ENCODE results near the gene DTX2.
"Not testable (repeated sequence)": the region's sequence is repeated elsewhere in the genome, so short reads cannot be mapped to it uniquely, and the experiment has no call there.

Gene DTX2

DNA sequence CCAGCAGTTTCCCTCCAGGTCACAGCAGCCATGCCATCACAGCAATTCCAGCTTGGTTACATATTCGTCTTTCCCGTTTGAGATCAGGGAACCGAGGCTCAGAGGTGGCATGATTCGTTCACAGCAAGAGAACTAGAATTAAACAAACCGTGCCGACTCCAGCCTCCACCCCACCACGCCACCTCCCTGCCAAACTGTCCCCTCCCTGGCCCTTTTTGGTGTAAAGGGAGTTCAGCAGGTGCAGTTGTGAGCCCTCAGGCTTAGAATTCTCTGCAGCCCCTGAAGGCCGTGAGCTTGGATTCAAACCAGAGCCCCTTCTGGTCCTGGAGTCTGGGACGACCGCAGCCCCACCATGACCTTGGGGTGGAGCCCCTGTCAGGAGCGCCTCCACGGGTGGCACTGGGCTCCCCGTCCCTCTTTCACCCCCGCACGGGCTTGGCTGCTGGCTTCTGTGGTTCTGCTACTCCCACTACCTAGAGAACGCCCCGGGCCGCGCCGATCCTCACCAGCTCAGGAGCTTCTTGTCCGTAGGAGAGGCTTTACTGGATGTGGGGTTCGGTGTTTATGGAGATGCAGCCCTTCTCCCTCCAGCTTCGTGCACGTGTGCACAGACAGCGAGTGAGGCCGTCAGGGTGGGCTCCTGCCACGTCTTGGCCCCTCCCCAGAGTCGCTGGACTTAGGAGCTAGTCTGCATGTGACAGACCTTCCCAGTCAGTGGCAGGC is 37.9 kb downstream of the DTX2 start:
- H3K4me2 ChIP-seq (ENCODE audit: low read depth, low read length); H3K9me3 ChIP-seq (replicated peaks; ENCODE audit: insufficient read depth, low read length); DNase-seq; H3K9ac ChIP-seq (ENCODE audit: low read length); H3F3A ChIP-seq (ENCODE audit: insufficient read depth, low read length); H3K27me3 ChIP-seq (replicated peaks; ENCODE audit: insufficient read depth, low read length); H2AFZ ChIP-seq (ENCODE audit: low read length); H3K4me3 ChIP-seq (ENCODE audit: low read length); H3K4me1 ChIP-seq (ENCODE audit: low read length); H3K9me2 ChIP-seq (replicated peaks; ENCODE audit: insufficient read depth, low read length); H3K79me2 ChIP-seq (ENCODE audit: low read length); H3K36me3 ChIP-seq (replicated peaks; ENCODE audit: insufficient read depth, low read length); H3K27ac ChIP-seq (ENCODE audit: low read length); H4K20me1 ChIP-seq (ENCODE audit: insufficient read depth, low read length): not testable (repeated sequence)

DNA sequence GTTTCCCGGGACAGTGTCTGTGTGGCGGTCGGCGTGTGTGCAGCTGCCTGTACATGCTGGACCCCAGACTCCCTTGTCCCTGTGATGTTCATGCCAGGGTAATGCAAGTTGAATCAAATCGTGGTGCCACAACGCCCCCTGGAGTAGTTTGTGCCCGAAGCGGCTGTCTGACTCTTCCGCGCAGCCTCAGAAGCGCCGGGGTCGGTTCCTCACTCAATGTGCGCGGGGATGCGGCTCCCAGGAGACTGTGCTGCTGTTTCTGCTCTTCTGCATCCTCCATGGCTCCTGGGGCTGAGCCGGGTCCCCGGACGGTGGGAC is 38.4 kb downstream of the DTX2 start:
- H3K9ac ChIP-seq (ENCODE audit: low read length); H3K36me3 ChIP-seq (replicated peaks; ENCODE audit: insufficient read depth, low read length); DNase-seq; H3K27ac ChIP-seq (ENCODE audit: low read length); H3K9me3 ChIP-seq (replicated peaks; ENCODE audit: insufficient read depth, low read length); H3K79me2 ChIP-seq (ENCODE audit: low read length); H3K27me3 ChIP-seq (replicated peaks; ENCODE audit: insufficient read depth, low read length); H3K4me1 ChIP-seq (ENCODE audit: low read length); H3F3A ChIP-seq (ENCODE audit: insufficient read depth, low read length); H3K9me2 ChIP-seq (replicated peaks; ENCODE audit: insufficient read depth, low read length); H2AFZ ChIP-seq (ENCODE audit: low read length); H4K20me1 ChIP-seq (ENCODE audit: insufficient read depth, low read length); H3K4me3 ChIP-seq (ENCODE audit: low read length); H3K4me2 ChIP-seq (ENCODE audit: low read depth, low read length): not testable (repeated sequence)

DNA sequence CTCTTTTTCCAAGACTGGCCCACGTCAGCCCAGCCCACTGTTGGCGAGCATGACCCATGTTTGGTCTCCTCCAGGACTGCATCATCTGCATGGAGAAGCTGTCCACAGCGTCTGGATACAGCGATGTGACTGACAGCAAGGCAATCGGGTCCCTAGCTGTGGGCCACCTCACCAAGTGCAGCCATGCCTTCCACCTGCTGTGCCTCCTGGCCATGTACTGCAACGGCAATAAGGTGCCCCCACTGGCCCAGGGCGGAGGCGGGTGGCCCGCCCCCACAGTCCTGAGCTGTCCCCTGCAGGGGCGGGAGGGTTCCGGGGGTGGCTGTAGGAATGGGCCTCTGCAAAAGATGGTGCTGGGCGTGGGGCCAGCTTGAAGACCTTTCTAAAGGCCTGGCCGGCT is 40.7 kb downstream of the DTX2 start:
- H2AFZ ChIP-seq (ENCODE audit: low read length); H3K27ac ChIP-seq (ENCODE audit: low read length); H3F3A ChIP-seq (ENCODE audit: insufficient read depth, low read length); H3K9me2 ChIP-seq (replicated peaks; ENCODE audit: insufficient read depth, low read length); H3K79me2 ChIP-seq (ENCODE audit: low read length); H3K27me3 ChIP-seq (replicated peaks; ENCODE audit: insufficient read depth, low read length); H3K4me2 ChIP-seq (ENCODE audit: low read depth, low read length); H4K20me1 ChIP-seq (ENCODE audit: insufficient read depth, low read length); H3K4me3 ChIP-seq (ENCODE audit: low read length); H3K4me1 ChIP-seq (ENCODE audit: low read length); H3K9ac ChIP-seq (ENCODE audit: low read length); H3K36me3 ChIP-seq (replicated peaks; ENCODE audit: insufficient read depth, low read length); H3K9me3 ChIP-seq (replicated peaks; ENCODE audit: insufficient read depth, low read length); DNase-seq: not testable (repeated sequence)

DNA sequence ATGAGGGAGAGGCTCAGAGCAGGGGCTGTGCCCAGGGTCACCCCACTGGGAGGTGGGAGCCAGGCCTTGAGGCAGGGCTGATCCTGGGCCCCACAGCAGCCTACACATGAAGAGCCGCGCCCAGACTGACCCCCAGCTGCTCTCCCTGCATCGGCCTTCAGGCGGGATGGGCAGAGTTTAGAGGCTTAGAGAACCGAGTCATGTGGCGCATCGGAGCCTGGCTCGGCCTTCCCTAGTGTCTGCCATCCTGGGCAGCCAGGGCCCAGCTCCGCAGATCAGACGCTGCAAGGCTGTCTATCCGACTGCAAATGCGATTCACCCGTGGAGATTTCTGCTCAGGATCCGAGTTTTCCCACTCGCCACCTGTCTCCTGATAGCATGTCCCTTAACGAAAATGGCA is 41.3 kb downstream of the DTX2 start:
- H3K4me1 ChIP-seq (ENCODE audit: low read length); H3K9me3 ChIP-seq (replicated peaks; ENCODE audit: insufficient read depth, low read length); H3K9me2 ChIP-seq (replicated peaks; ENCODE audit: insufficient read depth, low read length); H4K20me1 ChIP-seq (ENCODE audit: insufficient read depth, low read length); H3F3A ChIP-seq (ENCODE audit: insufficient read depth, low read length); H3K9ac ChIP-seq (ENCODE audit: low read length); H3K27ac ChIP-seq (ENCODE audit: low read length); H3K36me3 ChIP-seq (replicated peaks; ENCODE audit: insufficient read depth, low read length); H3K4me2 ChIP-seq (ENCODE audit: low read depth, low read length); H3K79me2 ChIP-seq (ENCODE audit: low read length); DNase-seq; H3K27me3 ChIP-seq (replicated peaks; ENCODE audit: insufficient read depth, low read length); H2AFZ ChIP-seq (ENCODE audit: low read length); H3K4me3 ChIP-seq (ENCODE audit: low read length): not testable (repeated sequence)

DNA sequence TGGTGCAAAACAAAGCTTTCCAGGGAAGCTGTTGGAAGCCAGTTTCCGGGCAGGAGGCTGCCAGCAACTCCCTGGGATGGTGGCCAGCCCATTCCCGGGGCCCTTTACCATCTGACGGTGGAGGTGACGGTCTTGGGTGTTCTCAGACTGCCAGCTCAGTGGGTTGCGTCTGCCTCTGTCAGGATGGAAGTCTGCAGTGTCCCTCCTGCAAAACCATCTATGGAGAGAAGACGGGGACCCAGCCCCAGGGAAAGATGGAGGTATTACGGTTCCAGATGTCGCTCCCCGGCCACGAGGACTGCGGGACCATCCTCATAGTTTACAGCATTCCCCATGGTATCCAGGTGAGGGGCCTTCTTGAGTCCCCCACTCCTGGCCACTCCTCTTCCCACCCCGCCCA is 41.7 kb downstream of the DTX2 start:
- not testable (repeated sequence) for H3K27ac ChIP-seq (ENCODE audit: low read length); H3K27me3 ChIP-seq (replicated peaks; ENCODE audit: insufficient read depth, low read length); H3K4me2 ChIP-seq (ENCODE audit: low read depth, low read length); H3K36me3 ChIP-seq (replicated peaks; ENCODE audit: insufficient read depth, low read length); H3K4me3 ChIP-seq (ENCODE audit: low read length); DNase-seq; H3K4me1 ChIP-seq (ENCODE audit: low read length); H3K79me2 ChIP-seq (ENCODE audit: low read length); H3K9ac ChIP-seq (ENCODE audit: low read length); H4K20me1 ChIP-seq (ENCODE audit: insufficient read depth, low read length); H3K9me3 ChIP-seq (replicated peaks; ENCODE audit: insufficient read depth, low read length); H2AFZ ChIP-seq (ENCODE audit: low read length); H3F3A ChIP-seq (ENCODE audit: insufficient read depth, low read length); H3K9me2 ChIP-seq (replicated peaks; ENCODE audit: insufficient read depth, low read length)

DNA sequence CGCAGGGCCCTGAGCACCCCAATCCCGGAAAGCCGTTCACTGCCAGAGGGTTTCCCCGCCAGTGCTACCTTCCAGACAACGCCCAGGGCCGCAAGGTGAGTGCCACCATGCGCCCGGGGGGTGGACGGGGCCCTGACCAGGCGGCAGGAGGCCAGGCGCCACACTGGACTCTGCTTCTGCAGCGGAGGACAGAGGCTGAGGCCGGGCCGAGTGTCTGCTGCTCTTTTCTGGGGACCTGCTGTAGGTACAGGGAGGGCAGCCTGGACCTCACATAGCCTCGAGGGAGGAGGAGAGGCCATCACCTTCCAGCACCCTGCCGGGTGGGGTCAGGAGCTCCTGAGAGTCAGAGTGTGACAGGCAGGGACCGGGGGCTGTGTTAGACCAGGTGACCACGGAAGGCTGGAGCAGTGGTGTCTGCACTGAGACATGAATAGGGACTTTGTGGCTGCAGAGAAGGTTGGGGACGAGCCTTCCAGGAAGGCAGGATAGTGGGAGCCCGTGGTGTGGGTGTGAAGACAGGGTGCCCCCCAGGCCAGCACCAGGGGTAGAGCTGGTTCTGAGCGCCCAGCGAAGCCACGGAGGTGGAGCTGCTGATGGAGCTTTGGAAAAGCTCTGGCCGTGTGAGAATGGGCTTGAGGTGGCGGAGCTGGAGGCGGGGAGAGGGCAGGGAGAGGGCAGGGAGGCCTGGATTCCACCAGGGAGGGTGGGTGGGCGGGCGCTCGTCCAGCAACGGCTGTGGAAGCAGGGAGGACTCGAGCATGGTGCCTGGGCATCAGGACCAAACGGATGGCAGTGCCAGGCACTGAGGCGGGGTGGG is 43.0 kb downstream of the DTX2 start:
- not testable (repeated sequence) for H3F3A ChIP-seq (ENCODE audit: insufficient read depth, low read length); H3K4me3 ChIP-seq (ENCODE audit: low read length); DNase-seq; H3K27ac ChIP-seq (ENCODE audit: low read length); H3K9me2 ChIP-seq (replicated peaks; ENCODE audit: insufficient read depth, low read length); H3K4me2 ChIP-seq (ENCODE audit: low read depth, low read length); H3K27me3 ChIP-seq (replicated peaks; ENCODE audit: insufficient read depth, low read length); H4K20me1 ChIP-seq (ENCODE audit: insufficient read depth, low read length); H2AFZ ChIP-seq (ENCODE audit: low read length); H3K36me3 ChIP-seq (replicated peaks; ENCODE audit: insufficient read depth, low read length); H3K79me2 ChIP-seq (ENCODE audit: low read length); H3K4me1 ChIP-seq (ENCODE audit: low read length); H3K9me3 ChIP-seq (replicated peaks; ENCODE audit: insufficient read depth, low read length); H3K9ac ChIP-seq (ENCODE audit: low read length)

Data from MM.1S (cell line).